ENCODE measurements around the gene CBFB.
A peak's percentile ranks its signal among the peaks of the same experiment; 100 is the strongest.

The CBFB gene

DNA sequence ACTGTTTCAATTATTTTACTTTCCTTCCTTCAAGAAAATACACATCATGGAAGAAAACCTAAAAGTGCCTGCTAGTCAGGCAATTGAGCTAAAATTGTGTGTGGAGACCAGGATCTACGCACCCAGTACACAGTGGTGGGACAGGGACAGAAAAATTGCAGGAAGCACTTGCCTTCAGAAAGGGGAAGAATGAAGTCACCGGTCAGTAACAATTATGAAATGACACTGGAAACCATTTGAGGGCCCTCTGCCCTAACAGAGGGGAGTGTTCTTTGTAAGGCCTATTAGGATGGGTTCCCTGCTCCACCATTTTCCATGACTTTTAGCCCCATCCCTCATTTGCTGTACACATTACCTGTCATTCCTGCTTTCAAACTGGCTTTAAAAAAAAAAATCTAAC lies 76.3 kb downstream of the CBFB start:
- DNase-seq: no peak
- no peak overlapping the region for H3K4me3 ChIP-seq
- peak overlapping the region; percentile 42 to 70 for H3K27ac ChIP-seq
- H3K4me1 ChIP-seq: peaks cover 0 to 27% (median 13%) of the 10 kb centered on the region in 4 donors
- peaks cover 0 to 2% (median 0%) of the 10 kb centered on the region in 3 donors for H3K36me3 ChIP-seq
- intact Hi-C loops (cut with DNase I; ENCODE audit: low total_unique reads): loop anchor here (5.0 kb wide), 1 partner anchor 78 kb away; the partner anchor contains the start of gene CBFB
- no peaks in the 10 kb centered on the region for H3K9me3 ChIP-seq
- no peaks in the 10 kb centered on the region for H3K27me3 ChIP-seq
- TF ChIP-seq, protein P1, sequence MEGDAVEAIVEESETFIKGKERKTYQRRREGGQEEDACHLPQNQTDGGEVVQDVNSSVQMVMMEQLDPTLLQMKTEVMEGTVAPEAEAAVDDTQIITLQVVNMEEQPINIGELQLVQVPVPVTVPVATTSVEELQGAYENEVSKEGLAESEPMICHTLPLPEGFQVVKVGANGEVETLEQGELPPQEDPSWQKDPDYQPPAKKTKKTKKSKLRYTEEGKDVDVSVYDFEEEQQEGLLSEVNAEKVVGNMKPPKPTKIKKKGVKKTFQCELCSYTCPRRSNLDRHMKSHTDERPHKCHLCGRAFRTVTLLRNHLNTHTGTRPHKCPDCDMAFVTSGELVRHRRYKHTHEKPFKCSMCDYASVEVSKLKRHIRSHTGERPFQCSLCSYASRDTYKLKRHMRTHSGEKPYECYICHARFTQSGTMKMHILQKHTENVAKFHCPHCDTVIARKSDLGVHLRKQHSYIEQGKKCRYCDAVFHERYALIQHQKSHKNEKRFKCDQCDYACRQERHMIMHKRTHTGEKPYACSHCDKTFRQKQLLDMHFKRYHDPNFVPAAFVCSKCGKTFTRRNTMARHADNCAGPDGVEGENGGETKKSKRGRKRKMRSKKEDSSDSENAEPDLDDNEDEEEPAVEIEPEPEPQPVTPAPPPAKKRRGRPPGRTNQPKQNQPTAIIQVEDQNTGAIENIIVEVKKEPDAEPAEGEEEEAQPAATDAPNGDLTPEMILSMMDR (IDR thresholded peaks at IDR 0.05): no peak

DNA sequence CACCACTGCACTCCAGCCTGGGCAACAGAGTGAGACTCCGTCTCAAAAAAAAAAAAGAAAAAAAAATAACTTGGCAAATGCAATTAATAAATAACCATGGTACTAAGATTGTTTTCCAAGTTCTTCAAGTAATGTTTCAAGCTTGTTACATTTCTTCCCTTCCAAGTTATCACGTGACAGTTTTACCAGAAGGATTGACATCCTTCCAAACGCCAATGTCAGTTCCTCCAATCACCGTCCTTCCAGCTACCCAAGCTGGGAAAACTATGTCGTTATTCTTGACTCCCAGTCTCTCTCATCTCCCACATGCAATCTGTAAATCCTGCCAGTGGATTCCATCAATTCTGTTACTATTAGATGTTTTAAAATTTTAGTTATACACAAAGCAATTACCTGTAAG lies 76.9 kb downstream of the CBFB start:
- Histone ChIP-seq H3K27me3 (no peaks in the 10 kb centered on the region), H3K9me3 (no peaks in the 10 kb centered on the region), H3K27ac (peak overlapping the region; percentile 63 to 70), H3K4me3 (no peak overlapping the region), H3K4me1 (peaks cover 0 to 33% (median 20%) of the 10 kb centered on the region in 4 donors), H3K36me3 (no peaks in the 10 kb centered on the region)
- TF ChIP-seq, protein P1 (IDR thresholded peaks at IDR 0.05): no peak
- peak in 1 of 2 donors; percentile 37 for DNase-seq
- intact Hi-C loops (cut with DNase I; ENCODE audit: low total_unique reads): loop anchor here (5.0 kb wide), 1 partner anchor 79 kb away; the partner anchor contains the start of gene CBFB

DNA sequence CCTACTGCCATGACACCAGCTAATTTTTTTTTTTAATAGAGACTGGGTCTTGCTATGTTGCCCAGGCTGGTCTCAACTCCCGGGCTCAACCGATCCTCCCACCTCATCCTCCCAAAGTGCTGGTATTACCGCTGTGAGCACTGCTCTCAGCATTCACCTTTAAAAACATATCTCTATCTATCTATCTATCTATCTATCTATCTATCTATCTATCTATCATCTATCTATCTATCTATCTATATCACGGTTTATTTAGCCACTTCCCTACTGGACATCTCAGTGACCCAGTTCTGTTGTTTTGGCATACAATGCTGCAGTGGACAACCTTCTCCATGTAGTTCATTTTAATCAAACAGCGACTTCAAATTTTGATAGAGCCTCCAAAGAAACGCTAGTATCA lies 79.5 kb downstream of the CBFB start:
- intact Hi-C loops (cut with DNase I; ENCODE audit: low total_unique reads): loop anchor here (5.0 kb wide), 1 partner anchor 81 kb away; the partner anchor contains the start of gene CBFB
- DNase-seq: peak in 1 of 2 donors; percentile 10
- Histone ChIP-seq H3K36me3 (no peaks in the 10 kb centered on the region), H3K4me3 (no peak overlapping the region), H3K9me3 (no peaks in the 10 kb centered on the region), H3K27ac (peak overlapping the region in 1 of 2 donors; percentile 79), H3K27me3 (no peaks in the 10 kb centered on the region), H3K4me1 (peaks cover 0 to 49% (median 30%) of the 10 kb centered on the region in 4 donors)
- TF ChIP-seq, protein P1 (IDR thresholded peaks at IDR 0.05): no peak

DNA sequence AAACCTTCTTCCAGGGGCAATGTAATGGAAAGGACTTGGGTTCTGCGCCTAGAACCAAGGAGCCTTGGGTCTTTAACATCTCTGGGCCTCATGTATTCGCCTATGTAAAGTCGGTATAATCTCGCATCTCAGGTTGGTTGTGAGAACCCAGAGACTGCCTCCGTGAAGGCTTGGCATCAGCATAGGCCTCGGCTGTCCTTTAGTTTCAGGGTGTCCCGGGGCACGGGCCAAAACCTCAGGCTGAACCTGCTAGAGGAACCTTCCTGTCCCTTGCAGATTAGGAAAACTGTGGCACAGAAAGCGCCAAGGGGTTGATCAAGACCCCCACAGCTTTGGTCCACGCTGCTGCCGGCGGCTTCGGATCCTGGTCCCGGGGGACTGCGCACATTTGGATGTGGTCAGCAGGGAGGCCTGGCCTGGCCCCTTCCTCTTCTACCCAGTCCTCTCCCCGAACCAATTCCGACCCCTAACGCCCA lies 80.0 kb downstream of the CBFB start:
- DNase-seq: no peak
- Histone ChIP-seq H3K27ac (peak overlapping the region; percentile 79 to 88), H3K27me3 (no peaks in the 10 kb centered on the region), H3K36me3 (no peaks in the 10 kb centered on the region), H3K9me3 (no peaks in the 10 kb centered on the region), H3K4me3 (peak overlapping the region; percentile 88 to 93), H3K4me1 (peaks cover 0 to 48% (median 30%) of the 10 kb centered on the region in 4 donors)
- intact Hi-C loops (cut with DNase I; ENCODE audit: low total_unique reads): loop anchor here (5.0 kb wide), 1 partner anchor 82 kb away; the partner anchor contains the start of gene CBFB
- TF ChIP-seq, protein P1 (IDR thresholded peaks at IDR 0.05): no peak

DNA sequence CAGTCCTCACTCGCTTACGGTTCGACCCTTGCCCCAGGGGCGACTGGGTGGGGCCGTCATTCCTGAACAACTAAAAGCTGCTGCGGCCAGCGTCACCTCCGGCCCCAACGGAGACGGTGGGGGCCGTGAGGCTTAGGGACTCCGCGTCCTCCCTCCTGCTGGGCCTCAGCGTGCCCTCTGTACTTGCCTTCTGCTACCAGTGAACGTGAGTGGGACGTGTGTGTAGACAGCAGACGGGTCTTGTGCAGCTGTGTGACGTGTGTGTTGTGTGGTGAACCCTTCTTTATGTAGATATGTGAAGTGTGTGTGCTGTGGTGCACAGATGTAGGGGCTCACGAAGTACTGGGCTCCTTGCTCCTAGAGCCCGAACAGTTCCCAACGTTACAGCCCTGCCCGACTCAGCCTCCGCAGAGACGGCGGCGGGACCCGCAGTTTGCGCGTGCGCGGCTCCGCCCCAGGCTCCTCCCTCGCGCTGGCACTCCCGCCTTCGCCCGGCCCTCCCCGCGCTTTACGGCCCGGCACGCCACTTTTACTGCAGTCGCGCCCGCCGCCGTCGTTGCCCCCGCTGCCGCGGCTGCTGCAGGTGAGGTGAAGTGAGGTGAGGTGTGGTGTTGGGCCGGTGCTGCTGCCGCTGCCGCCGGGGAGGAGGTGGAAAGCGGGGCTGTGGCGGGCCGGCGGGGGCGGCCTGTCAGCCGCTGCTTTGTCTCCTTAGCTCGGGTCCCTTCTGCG lies 80.6 kb downstream of the CBFB start, which contains the start of gene PHAF1:
Gene PHAF1, plus strand, starts transcription at position 535 of the 729 bp plus-strand sequence. CDS start 235 bp downstream, outside the sequence.
- no peaks in the 10 kb centered on the region for H3K27me3 ChIP-seq
- DNase-seq: peak; percentile 86 to 95
- peak within 1 kb of the TSS; percentile 79 to 88 for H3K27ac ChIP-seq
- peak within 1 kb of the TSS; percentile 88 to 93 for H3K4me3 ChIP-seq
- H3K4me1 ChIP-seq: peaks cover 0 to 45% (median 30%) of the 10 kb centered on the region in 4 donors
- no peaks in the 10 kb centered on the region for H3K36me3 ChIP-seq
- H3K9me3 ChIP-seq: no peaks in the 10 kb centered on the region
- intact Hi-C loops (cut with DNase I; ENCODE audit: low total_unique reads): loop anchor here (5.0 kb wide), 1 partner anchor 82 kb away; the partner anchor contains the start of gene CBFB
- TF ChIP-seq, protein P1 (IDR thresholded peaks at IDR 0.05): no peak
